BE2C (cell line): ENCODE measurements around the gene SNTG2.

Experiments used
- DNase-seq: peaks from one replicate; pipeline ENCODE4 v3.0.0-alpha.2; 2020
- H3K27me3 ChIP-seq: fragments of 250-450 bp; sonication (Bioruptor Pico); 2 replicates; pipeline ENCODE4 v1.5.1; 2020; ENCODE audit warnings: mild to moderate bottlenecking
- H3K36me3 ChIP-seq: fragments of 250-450 bp; sonication (Bioruptor Pico); 2 replicates; pipeline ENCODE4 v1.5.1; 2020; ENCODE audit warnings: mild to moderate bottlenecking
- H3K4me1 ChIP-seq: fragments of 250-450 bp; sonication (Bioruptor Pico); 2 replicates; pipeline ENCODE4 v1.5.1; 2020
- H3K4me3 ChIP-seq: 2 replicates; pipeline ENCODE4 v1.5.1; 2011; ENCODE audit warnings: low read depth, low read length
- H3K9me3 ChIP-seq: fragments of 250-450 bp; sonication (Bioruptor Pico); 2 replicates; pipeline ENCODE4 v1.5.1; 2020
- TF ChIP-seq, protein P1 (sequence below): IDR thresholded peaks from 2 replicates; pipeline ENCODE4 v1.5.1; 2012; ENCODE audit warnings: mild to moderate bottlenecking, low read depth, low read length

Gene SNTG2

GRCh38 chr2:1324884-1325283 is 374.2 kb downstream of the SNTG2 start:
- no peaks in the 10 kb centered on the region for H3K4me1 ChIP-seq
- H3K9me3 ChIP-seq = no peaks in the 10 kb centered on the region
- TF ChIP-seq, protein P1, sequence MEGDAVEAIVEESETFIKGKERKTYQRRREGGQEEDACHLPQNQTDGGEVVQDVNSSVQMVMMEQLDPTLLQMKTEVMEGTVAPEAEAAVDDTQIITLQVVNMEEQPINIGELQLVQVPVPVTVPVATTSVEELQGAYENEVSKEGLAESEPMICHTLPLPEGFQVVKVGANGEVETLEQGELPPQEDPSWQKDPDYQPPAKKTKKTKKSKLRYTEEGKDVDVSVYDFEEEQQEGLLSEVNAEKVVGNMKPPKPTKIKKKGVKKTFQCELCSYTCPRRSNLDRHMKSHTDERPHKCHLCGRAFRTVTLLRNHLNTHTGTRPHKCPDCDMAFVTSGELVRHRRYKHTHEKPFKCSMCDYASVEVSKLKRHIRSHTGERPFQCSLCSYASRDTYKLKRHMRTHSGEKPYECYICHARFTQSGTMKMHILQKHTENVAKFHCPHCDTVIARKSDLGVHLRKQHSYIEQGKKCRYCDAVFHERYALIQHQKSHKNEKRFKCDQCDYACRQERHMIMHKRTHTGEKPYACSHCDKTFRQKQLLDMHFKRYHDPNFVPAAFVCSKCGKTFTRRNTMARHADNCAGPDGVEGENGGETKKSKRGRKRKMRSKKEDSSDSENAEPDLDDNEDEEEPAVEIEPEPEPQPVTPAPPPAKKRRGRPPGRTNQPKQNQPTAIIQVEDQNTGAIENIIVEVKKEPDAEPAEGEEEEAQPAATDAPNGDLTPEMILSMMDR = no peak
- no peak overlapping the region for H3K4me3 ChIP-seq
- H3K27me3 ChIP-seq = no peaks in the 10 kb centered on the region
- DNase-seq = no peak
- H3K36me3 ChIP-seq = no peaks in the 10 kb centered on the region

GRCh38 chr2:1328684-1329083 is 378.0 kb downstream of the SNTG2 start:
- no peaks in the 10 kb centered on the region for H3K36me3 ChIP-seq
- H3K27me3 ChIP-seq = no peaks in the 10 kb centered on the region
- no peaks in the 10 kb centered on the region for H3K4me1 ChIP-seq
- no peak for DNase-seq
- TF ChIP-seq, protein P1 = no peak
- H3K4me3 ChIP-seq = no peak overlapping the region
- no peaks in the 10 kb centered on the region for H3K9me3 ChIP-seq

DNA sequence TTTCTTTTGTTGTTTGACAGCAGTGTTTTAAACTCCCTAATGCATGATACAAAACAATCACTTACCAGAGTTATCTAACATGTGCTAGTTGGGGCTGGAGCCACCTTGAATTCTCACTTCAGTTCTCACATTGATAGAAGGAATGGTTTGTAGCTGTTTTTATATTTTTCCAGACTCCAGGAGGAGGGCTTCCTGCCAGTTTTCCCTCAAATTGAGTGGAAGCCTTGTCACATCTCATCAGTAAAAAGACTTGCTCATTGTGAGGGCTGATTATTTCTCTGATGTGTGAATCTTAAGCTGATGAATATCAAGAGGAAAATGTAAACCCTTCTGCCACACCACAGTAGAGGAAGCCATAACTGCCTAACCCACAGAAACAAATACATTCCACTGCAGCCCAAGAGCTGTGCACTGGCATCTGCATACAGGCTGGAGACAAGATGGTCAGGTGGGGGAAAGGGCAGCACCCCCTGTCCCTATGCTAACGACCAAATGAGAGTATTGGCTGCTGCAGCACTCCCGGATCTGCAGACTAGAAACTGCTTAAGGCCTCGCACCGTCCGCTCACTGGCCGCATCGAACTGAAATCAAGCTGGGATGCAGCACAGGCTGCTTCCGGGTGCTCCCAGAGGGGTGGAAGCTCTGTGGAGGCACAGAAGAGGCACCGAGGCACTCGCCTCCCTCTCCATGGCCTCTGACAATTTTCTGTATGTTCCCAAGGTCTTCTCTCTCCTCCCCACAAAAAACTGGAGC is 388.9 kb downstream of the SNTG2 start:
- H3K27me3 ChIP-seq = no peaks in the 10 kb centered on the region
- no peaks in the 10 kb centered on the region for H3K36me3 ChIP-seq
- no peak for DNase-seq
- H3K9me3 ChIP-seq = no peaks in the 10 kb centered on the region
- H3K4me3 ChIP-seq = no peak overlapping the region
- no peaks in the 10 kb centered on the region for H3K4me1 ChIP-seq
- TF ChIP-seq, protein P1 = no peak

DNA sequence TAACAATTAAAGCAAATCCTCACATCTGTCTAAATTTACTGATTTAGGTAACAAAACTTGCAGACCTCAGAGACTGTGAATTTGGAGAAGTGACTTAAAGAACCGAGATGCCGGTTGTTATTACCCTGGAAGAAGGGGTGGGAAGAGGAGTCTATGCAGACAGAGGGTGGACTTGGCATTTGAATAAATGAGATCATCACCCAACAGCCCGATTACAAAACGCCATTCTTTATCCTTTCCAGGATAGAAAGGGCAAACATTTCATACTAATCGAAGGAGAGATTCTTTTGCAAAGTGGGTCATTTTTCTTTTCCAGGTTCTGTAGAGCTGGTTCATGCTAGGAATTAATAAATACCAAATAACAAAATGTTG is 389.5 kb downstream of the SNTG2 start:
- no peaks in the 10 kb centered on the region for H3K36me3 ChIP-seq
- H3K27me3 ChIP-seq = no peaks in the 10 kb centered on the region
- H3K9me3 ChIP-seq = no peaks in the 10 kb centered on the region
- H3K4me3 ChIP-seq = no peak overlapping the region
- DNase-seq = no peak
- TF ChIP-seq, protein P1 = no peak
- H3K4me1 ChIP-seq = no peaks in the 10 kb centered on the region

- TF ChIP-seq, protein P1 = no peak
- no peaks in the 10 kb centered on the region for H3K36me3 ChIP-seq
- no peaks in the 10 kb centered on the region for H3K4me1 ChIP-seq
- H3K4me3 ChIP-seq = no peak overlapping the region
- no peak for DNase-seq
- no peaks in the 10 kb centered on the region for H3K9me3 ChIP-seq
- H3K27me3 ChIP-seq = no peaks in the 10 kb centered on the region
These were observed 390.9 kb downstream of the SNTG2 start for GRCh38 chr2:1341404-1342120.

DNA sequence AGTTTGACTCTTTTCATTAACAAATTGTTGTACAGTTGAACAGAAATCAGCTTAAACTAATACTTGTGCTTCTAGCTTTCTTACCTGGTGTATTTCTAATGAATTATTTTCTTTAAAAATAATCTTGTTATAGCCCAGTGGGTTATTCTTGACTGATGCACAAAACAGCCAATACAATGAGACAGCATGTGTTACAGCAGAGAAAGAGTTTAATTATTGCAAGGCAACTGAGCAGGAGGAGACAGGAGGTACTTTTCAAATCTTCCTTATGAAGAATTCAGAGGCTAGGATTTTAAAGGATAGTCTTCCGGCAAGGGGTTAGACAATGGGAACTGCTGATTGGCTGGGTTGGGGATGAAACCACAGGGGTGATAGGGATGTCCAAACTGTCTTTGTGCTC is 398.1 kb downstream of the SNTG2 start:
- Histone ChIP-seq H3K27me3 (no peaks in the 10 kb centered on the region), H3K36me3 (no peaks in the 10 kb centered on the region), H3K4me3 (no peak overlapping the region), H3K9me3 (no peaks in the 10 kb centered on the region), H3K4me1 (no peaks in the 10 kb centered on the region)
- TF ChIP-seq, protein P1 = no peak
- no peak for DNase-seq
